HepG2 (cell line): Measurements from ENCODE around the gene ZNF500. TPM values are rescaled to one million over a fixed set of nuclear protein-coding genes. Genes with fewer than 3 reads are reported as not detected.
A peak's percentile ranks its signal among the peaks of the same experiment; 100 is the strongest.

Source experiments
- FOXJ3 ChIP-seq: sonication (generic); formaldehyde crosslinking; IDR thresholded peaks from 2 replicates; pipeline ENCODE4 v1.4.0; 2020; ENCODE audit warnings: missing genetic modification reagents, mild to moderate bottlenecking, borderline replicate concordance
- HOXA5 ChIP-seq: sonication (generic); formaldehyde crosslinking; IDR thresholded peaks from 2 replicates; pipeline ENCODE4 v1.4.0; 2020; ENCODE audit warnings: missing genetic modification reagents
- JUNB ChIP-seq: sonication (generic); formaldehyde crosslinking; IDR thresholded peaks from 2 replicates; pipeline ENCODE4 v1.8.0; 2022; ENCODE audit warnings: missing genetic modification reagents, mild to moderate bottlenecking, borderline replicate concordance
- TEAD3 ChIP-seq: optimal IDR thresholded peaks from 2 replicates; pipeline ENCODE3; 2016; ENCODE audit warnings: borderline replicate concordance
- ZMYM2 ChIP-seq: sonication (generic); formaldehyde crosslinking; IDR thresholded peaks from 2 replicates; pipeline ENCODE4 v1.8.0; 2022; ENCODE audit warnings: mild to moderate bottlenecking, missing genetic modification reagents
- ZMYM3 ChIP-seq: sonication (generic); formaldehyde crosslinking; IDR thresholded peaks from 2 replicates; pipeline ENCODE4 v1.5.1; 2020; ENCODE audit warnings: mild to moderate bottlenecking, missing genetic modification reagents
- ZNF235 ChIP-seq: sonication (generic); formaldehyde crosslinking; IDR thresholded peaks from 2 replicates; pipeline ENCODE4 v1.8.1; 2023; ENCODE audit warnings: mild to moderate bottlenecking, missing genetic modification reagents, borderline replicate concordance
- ZNF777 ChIP-seq: sonication (generic); formaldehyde crosslinking; IDR thresholded peaks from 2 replicates; pipeline ENCODE4 v1.4.0; 2020; ENCODE audit warnings: missing genetic modification reagents
- polyA plus RNA-seq, 8 experiments: library from polyadenylated mRNA; depleted of rRNA in 3 of 8; stranded (reverse) in 7 of 8; unstranded in 1 of 8; fragments of >200 nt; fragmentation: Illumina TruSeq in 4 of 8; extraction: Trizol in 4 of 8; gene quantifications; 2 replicates each; pipeline versions ENCODE4 v1.2.1 to v1.2.3, GENCODE V29; 2011 to 2016; ENCODE audit warnings: low read depth in 4 of 8, missing spikeins in 1 of 8, mixed read lengths in 1 of 8; ENCODE audit not compliant: insufficient read depth in 1 of 8
- total RNA-seq, 5 experiments: library from RNA; depleted of rRNA; stranded (reverse); fragments of >200 nt; fragmentation: Illumina TruSeq; extraction: Trizol; gene quantifications; 2 replicates each; pipeline ENCODE4 v1.2.3, GENCODE V29; 2016; ENCODE audit warnings: low read depth in 1 of 5
- TF ChIP-seq, protein P1 (sequence below): sonication (generic); formaldehyde crosslinking; IDR thresholded peaks from 2 replicates; pipeline ENCODE4 v1.5.0; 2020; ENCODE audit warnings: mild to moderate bottlenecking, missing genetic modification reagents
- TF ChIP-seq, protein P2 (sequence below): sonication (generic); formaldehyde crosslinking; IDR thresholded peaks from 2 replicates; pipeline ENCODE4 v1.4.0; 2020; ENCODE audit warnings: missing genetic modification reagents
- TF ChIP-seq, protein P3 (sequence below): sonication (generic); formaldehyde crosslinking; IDR thresholded peaks from 2 replicates; pipeline ENCODE4 v1.4.0; 2020; ENCODE audit warnings: mild to moderate bottlenecking, missing genetic modification reagents, borderline replicate concordance

The ZNF500 gene
- total and polyA plus RNA-seq, 2 of the 13 experiments (the other 11 are each of a cell fraction or from before 2014, with no cell fraction given) = 6.1 to 12.2 TPM

- TF ChIP-seq ZMYM3 (CRISPR knock-in tag) (peak; percentile 89), ZMYM2 (CRISPR knock-in tag) (0 out of 2 replicates have a peak, but pooled peaks have one; percentile 16), ZNF777 (0 out of 2 replicates have a peak, but pooled peaks have one; percentile 11), JUNB (CRISPR knock-in tag) (no peak), ZNF235 (no peak), TEAD3 (CRISPR knock-in tag) (peak; percentile 33), FOXJ3 (CRISPR knock-in tag) (0 out of 2 replicates have a peak, but pooled peaks have one; percentile 6), HOXA5 (CRISPR knock-in tag) (no peak)
- TF ChIP-seq, protein P1, sequence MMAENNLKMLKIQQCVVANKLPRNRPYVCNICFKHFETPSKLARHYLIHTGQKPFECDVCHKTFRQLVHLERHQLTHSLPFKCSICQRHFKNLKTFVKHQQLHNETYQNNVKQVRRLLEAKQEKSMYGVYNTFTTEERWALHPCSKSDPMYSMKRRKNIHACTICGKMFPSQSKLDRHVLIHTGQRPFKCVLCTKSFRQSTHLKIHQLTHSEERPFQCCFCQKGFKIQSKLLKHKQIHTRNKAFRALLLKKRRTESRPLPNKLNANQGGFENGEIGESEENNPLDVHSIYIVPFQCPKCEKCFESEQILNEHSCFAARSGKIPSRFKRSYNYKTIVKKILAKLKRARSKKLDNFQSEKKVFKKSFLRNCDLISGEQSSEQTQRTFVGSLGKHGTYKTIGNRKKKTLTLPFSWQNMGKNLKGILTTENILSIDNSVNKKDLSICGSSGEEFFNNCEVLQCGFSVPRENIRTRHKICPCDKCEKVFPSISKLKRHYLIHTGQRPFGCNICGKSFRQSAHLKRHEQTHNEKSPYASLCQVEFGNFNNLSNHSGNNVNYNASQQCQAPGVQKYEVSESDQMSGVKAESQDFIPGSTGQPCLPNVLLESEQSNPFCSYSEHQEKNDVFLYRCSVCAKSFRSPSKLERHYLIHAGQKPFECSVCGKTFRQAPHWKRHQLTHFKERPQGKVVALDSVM (CRISPR knock-in tag) = peak; percentile 88
- TF ChIP-seq, protein P2, sequence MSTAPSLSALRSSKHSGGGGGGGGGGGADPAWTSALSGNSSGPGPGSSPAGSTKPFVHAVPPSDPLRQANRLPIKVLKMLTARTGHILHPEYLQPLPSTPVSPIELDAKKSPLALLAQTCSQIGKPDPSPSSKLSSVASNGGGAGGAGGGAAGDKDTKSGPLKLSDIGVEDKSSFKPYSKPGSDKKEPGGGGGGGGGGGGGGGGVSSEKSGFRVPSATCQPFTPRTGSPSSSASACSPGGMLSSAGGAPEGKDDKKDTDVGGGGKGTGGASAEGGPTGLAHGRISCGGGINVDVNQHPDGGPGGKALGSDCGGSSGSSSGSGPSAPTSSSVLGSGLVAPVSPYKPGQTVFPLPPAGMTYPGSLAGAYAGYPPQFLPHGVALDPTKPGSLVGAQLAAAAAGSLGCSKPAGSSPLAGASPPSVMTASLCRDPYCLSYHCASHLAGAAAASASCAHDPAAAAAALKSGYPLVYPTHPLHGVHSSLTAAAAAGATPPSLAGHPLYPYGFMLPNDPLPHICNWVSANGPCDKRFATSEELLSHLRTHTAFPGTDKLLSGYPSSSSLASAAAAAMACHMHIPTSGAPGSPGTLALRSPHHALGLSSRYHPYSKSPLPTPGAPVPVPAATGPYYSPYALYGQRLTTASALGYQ (CRISPR knock-in tag) = no peak
- TF ChIP-seq, protein P3, sequence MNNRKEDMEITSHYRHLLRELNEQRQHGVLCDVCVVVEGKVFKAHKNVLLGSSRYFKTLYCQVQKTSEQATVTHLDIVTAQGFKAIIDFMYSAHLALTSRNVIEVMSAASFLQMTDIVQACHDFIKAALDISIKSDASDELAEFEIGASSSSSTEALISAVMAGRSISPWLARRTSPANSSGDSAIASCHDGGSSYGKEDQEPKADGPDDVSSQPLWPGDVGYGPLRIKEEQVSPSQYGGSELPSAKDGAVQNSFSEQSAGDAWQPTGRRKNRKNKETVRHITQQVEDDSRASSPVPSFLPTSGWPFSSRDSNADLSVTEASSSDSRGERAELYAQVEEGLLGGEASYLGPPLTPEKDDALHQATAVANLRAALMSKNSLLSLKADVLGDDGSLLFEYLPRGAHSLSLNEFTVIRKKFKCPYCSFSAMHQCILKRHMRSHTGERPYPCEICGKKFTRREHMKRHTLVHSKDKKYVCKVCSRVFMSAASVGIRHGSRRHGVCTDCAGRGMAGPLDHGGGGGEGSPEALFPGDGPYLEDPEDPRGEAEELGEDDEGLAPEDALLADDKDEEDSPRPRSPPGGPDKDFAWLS = no peak
- TF ChIP-seq, all 625 proteins: peak for 16
These were observed 21.9 kb upstream of the ZNF500 start (continued) for GRCh38 chr16:4788910-4789309.
